Stimulated activated CD8-positive, alpha-beta memory T cell treated with anti-CD3 and anti-CD28 coated beads, Interleukin-12 subunit alpha, Interleukin-12 subunit beta, amount 100 ng/mL, for 1 hour (primary cell): ENCODE measurements around the gene SLCO1B3.

Experiments used
- DNase-seq: peaks from one replicate; pipeline ENCODE4 v3.0.0-alpha.2; 2020; ENCODE audit warnings: low read depth

Gene SLCO1B3

GRCh38 chr12:20883288-20883687 lies 72.8 kb downstream of the SLCO1B3 start:
- DNase-seq: no peak

- DNase-seq: no peak
Observed at GRCh38 chr12:20885116-20885515, 74.6 kb downstream of the SLCO1B3 start.

GRCh38 chr12:20885552-20885951 lies 75.0 kb downstream of the SLCO1B3 start:
- DNase-seq: no peak

- DNase-seq: no peak
Observed at GRCh38 chr12:20917269-20917668, 106.8 kb downstream of the SLCO1B3 start.

- no peak for DNase-seq
Observed at GRCh38 chr12:20917819-20918218, 107.3 kb downstream of the SLCO1B3 start.

- DNase-seq: no peak
Observed at GRCh38 chr12:20931894-20932293, 121.4 kb downstream of the SLCO1B3 start.

- no peak for DNase-seq
Observed at GRCh38 chr12:20946732-20947131, 136.2 kb downstream of the SLCO1B3 start.

GRCh38 chr12:20950248-20950647 lies 139.7 kb downstream of the SLCO1B3 start:
- no peak for DNase-seq

GRCh38 chr12:20963303-20963702 lies 152.8 kb downstream of the SLCO1B3 start:
- no peak for DNase-seq

- DNase-seq: no peak
Observed at GRCh38 chr12:20963762-20964161, 153.3 kb downstream of the SLCO1B3 start.
